ENCODE results near the gene PDCD1.

The PDCD1 gene

DNA sequence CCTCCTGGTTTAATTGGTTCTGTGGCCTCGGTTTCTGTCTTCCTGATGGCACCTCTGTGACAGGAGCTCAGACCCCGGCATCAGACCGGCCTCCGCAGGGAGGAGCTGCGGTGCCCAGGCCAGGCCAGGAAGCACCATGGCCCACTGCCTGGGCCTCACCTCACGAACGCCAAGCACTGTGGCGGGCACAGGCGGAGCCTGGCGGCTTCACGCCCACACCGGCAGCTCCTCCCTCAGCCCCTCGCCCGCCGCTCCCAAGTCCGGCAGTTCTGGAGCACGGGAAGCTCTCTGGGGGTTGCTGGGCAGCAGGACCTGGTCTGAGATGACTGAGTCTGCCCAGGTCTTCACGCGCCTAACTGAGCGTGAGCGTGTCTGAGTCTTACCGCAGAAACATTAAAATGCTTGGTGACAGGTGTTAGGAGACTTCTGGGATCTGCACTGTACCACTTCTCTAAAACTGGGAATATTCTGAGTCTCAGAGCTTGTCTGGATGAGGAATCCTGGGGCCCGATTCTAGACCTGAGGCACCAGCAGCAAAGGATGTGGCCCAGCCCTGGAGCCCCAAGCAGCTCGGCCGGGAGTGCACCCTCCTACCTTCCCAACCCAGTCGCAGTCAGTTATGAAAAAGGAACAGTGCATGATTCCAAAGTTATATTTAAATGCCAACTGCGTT is 32.8 kb upstream of the PDCD1 start:
- POLR2A ChIA-PET: no interaction called here
- no peak overlapping the region for H3K4me3 ChIP-seq (ENCODE audit: low read depth, low read length)
- CTCF ChIA-PET: interaction anchor here (0.9 kb wide), 1 partner anchor 13 kb away, joined by 3 read pairs; no protein-coding TSS in a partner anchor
- no peak for DNase-seq (ENCODE audit: low read depth, low spot score)
- TF ChIP-seq, protein P1, sequence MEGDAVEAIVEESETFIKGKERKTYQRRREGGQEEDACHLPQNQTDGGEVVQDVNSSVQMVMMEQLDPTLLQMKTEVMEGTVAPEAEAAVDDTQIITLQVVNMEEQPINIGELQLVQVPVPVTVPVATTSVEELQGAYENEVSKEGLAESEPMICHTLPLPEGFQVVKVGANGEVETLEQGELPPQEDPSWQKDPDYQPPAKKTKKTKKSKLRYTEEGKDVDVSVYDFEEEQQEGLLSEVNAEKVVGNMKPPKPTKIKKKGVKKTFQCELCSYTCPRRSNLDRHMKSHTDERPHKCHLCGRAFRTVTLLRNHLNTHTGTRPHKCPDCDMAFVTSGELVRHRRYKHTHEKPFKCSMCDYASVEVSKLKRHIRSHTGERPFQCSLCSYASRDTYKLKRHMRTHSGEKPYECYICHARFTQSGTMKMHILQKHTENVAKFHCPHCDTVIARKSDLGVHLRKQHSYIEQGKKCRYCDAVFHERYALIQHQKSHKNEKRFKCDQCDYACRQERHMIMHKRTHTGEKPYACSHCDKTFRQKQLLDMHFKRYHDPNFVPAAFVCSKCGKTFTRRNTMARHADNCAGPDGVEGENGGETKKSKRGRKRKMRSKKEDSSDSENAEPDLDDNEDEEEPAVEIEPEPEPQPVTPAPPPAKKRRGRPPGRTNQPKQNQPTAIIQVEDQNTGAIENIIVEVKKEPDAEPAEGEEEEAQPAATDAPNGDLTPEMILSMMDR (IDR thresholded peaks at IDR 0.05; ENCODE audit: insufficient read depth, low read length, missing control alignments): no peak

DNA sequence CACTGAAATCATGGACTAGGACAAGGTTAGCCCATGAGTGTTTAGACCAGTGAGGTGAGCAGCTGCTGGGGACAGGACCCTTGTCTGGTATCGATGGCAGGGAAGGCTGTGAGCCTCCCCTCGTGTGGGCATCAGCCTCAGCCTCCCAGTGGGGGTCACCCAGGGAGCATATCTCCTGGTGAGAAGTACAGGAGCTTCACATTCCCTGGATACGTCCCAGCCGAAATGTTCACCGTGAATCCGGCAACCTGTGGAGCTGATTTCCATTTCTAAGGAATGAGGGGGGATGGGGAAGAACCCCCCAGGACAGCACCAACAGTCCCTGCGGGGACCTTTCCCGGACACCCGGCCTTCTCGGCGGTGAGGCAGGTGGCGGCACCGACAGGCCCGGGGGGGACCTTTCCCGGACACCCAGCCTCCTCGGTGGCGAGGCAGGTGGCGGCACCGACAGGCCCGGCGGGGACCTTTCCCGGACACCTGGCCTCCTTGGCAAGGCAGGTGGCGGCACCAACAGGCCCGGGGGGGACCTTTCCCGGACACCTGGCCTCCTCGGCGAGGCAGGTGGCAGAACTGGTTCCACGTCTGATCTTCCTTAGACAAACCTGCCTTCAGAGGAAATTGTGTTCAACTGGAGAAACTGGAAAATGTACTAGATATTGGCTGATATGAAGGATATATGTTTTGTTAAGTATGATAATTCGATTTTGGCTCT is 32.0 kb upstream of the PDCD1 start:
- DNase-seq (ENCODE audit: low read depth, low spot score): no peak
- CTCF ChIA-PET: no interaction called here
- TF ChIP-seq, protein P1 (IDR thresholded peaks at IDR 0.05; ENCODE audit: insufficient read depth, low read length, missing control alignments): no peak
- POLR2A ChIA-PET: no interaction called here
- no peak overlapping the region for H3K4me3 ChIP-seq (ENCODE audit: low read depth, low read length)

DNA sequence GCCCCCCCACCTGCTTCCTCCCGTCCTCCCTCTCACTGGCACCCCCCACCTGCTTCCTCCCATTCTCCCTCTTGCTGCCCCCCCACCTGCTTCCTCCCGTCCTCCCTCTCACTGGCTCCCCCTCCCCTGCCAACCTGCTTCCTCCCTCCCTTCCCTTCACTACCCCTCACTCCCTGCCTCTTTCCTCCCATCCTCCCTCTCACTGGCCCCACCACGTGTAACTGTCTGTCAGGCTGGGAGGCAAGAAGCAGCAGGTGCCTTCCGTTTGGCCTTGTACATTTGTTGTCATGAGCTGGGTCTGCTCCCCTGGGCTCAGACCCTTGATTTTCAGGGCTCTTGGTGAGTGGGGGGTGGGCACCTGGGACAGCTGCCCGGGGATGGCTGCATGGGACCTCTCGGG is 29.9 kb upstream of the PDCD1 start:
- POLR2A ChIA-PET: no interaction called here
- CTCF ChIA-PET: no interaction called here

DNA sequence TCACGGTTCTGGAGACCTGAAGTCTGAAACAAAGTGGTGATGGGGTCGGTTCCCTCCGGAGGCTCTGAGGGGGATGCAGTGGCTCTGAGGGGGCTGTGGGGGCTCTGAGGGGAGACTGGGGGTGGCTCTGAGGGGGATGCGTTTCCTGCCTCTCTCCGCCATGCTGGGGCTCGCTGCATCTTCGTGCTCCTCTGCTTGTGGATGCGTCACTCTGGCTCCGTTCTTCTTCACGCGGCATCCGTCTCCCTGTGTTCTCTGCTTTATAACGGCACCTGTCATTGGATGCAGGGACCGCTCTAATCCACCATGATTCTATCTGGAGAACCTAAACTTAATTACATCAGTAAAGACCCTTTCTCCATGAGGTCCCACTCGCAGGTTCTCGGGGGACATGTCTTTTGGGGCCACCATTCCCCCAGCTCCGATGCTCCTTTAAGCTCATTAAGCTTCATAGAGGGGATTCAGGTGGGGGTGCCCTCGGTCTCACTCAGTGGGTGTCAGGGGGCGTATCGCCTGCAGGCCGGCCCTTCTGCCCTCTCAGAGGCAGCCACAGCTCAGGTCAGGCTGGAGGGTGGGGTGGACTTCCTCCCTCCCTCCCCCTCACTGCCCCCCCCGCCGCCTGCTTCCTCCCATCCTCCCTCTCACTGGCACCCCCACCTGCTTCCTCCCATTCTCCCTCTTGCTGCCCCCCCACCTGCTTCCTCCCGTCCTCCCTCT is 29.3 kb upstream of the PDCD1 start:
- ChIA-PET CTCF (no interaction called here), POLR2A (no interaction called here)
- DNase-seq (ENCODE audit: low read depth, low spot score): no peak
- H3K4me3 ChIP-seq (ENCODE audit: low read depth, low read length): no peak overlapping the region
- TF ChIP-seq, protein P1 (IDR thresholded peaks at IDR 0.05; ENCODE audit: insufficient read depth, low read length, missing control alignments): no peak

More for the DNA sequence above, 29.9 kb upstream of the PDCD1 start:
- DNase-seq (ENCODE audit: low read depth, low spot score): no peak
- TF ChIP-seq, protein P1 (IDR thresholded peaks at IDR 0.05; ENCODE audit: insufficient read depth, low read length, missing control alignments): no peak
- no peak overlapping the region for H3K4me3 ChIP-seq (ENCODE audit: low read depth, low read length)

DNA sequence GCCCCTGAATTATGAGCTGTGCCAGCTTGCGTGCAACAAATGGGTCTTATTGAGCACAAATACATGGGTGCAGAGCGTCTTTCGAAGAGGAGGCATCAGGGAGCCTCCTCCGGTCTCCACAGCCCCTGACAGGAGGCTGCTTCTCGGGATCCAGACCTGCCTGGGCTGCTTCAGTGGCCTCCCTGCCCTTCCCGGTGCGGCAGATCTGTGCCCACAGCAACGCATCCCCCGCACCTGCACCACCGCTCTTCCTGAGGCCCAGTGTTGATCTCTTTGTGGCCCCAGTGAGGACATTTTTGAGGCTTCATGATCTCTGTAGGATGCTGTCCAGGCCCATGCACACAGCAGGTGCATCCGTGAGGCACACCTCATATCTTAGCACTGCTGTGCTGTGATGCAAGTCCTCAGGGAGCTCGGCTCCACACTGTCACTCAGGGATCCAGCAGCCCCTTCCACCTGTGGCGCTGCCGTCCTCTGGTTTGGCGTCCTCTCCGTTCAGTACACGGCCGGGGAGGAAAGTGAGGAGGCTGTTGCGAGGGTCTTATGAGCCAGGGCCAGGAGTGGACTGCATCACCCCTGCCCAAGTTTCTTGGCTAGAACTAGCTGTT is 28.2 kb upstream of the PDCD1 start:
- POLR2A ChIA-PET: no interaction called here
- H3K4me3 ChIP-seq (ENCODE audit: low read depth, low read length): no peak overlapping the region
- TF ChIP-seq, protein P1 (IDR thresholded peaks at IDR 0.05; ENCODE audit: insufficient read depth, low read length, missing control alignments): no peak
- no peak for DNase-seq (ENCODE audit: low read depth, low spot score)
- CTCF ChIA-PET: interaction anchor here (0.9 to 1.8 kb wide), 2 partner anchors 10 to 33 kb away, joined by 3 to 5 read pairs; no protein-coding TSS in a partner anchor

All from AG04449 (cell line).